GM21737 (cell line): ENCODE measurements around the gene SLIT1.

ENCODE experiments used
- ATAC-seq: cut with Tn5 transposase; IDR thresholded peaks from one replicate; pipeline ENCODE4 v1.9.1; 2021; ENCODE audit warnings: mild to moderate bottlenecking, moderate library complexity; ENCODE audit not compliant: unreplicated experiment

SLIT1 gene

GRCh38 chr10:97204826-97205679 is 19.3 kb upstream of the SLIT1 start:
- no peak for ATAC-seq

GRCh38 chr10:97203220-97203619 is 17.5 kb upstream of the SLIT1 start:
- ATAC-seq: no peak

GRCh38 chr10:97200616-97201015 is 14.9 kb upstream of the SLIT1 start:
- no peak for ATAC-seq

DNA sequence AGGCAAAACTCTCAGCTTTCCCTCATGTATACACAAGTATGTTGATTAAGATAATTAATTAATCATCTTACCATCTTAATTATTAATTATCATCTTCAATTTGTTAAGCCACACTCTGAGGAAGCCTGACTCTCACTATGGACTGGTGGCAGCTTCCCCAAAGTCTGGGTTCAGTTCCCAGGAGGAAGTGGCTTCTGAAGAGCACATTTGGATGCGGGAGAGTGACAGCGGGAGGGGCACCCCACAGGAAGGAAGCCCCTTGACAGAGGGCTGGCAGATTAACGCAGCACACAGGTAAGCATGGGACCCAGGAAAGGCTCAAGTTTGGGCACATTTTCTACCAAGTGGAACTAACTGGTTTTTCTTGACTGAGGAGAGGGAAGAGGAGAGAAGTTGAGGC is 13.4 kb upstream of the SLIT1 start:
- no peak for ATAC-seq

GRCh38 chr10:97197030-97197500 is 11.3 kb upstream of the SLIT1 start:
- no peak for ATAC-seq

- no peak for ATAC-seq
Measured at GRCh38 chr10:97196223-97197029, 10.7 kb upstream of the SLIT1 start.

- ATAC-seq: no peak
Measured at GRCh38 chr10:97195706-97196222, 10.0 kb upstream of the SLIT1 start.

- no peak for ATAC-seq
Measured at GRCh38 chr10:97192952-97193435, 7.2 kb upstream of the SLIT1 start.

DNA sequence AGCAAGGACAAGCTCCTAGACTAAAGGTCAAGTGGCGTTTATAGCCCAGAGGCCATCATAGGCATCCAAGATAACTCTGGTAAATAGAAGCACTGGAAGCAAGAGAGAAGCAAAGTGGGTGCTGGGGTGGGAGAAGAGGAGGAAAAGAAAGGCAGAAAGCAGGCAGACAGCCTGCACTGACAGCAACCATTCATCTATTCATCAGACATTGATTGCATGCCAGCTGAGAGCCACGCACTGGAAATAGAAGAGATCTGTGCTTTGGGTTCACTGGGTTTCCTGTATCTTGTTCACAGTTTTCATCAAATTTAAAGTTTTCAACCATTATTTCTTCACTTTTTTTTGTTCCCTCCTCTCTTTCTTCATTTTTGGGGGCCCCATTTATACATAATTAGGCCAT is 4.7 kb upstream of the SLIT1 start:
- ATAC-seq: no peak

- no peak for ATAC-seq
Measured at GRCh38 chr10:97188261-97188711, 2.5 kb upstream of the SLIT1 start.

DNA sequence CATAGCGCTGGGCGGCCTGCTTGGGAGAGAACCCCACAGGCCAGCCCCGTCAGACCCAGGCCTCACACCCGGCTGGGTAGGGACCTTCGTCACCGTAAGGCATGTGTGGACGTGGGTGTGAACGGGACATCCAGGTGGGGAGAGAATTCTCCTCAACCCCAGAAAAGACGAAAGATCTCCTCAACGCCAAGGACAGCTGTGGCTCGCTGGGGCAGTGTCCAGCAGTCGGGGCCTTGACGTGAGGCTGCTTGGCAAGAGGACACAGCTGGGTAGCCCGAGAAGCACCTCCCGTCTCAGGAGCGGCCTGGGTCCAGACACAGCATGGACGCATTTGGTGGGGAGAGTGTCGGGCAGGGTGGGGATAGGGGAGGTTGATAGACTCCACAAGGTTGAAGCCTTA is 1.2 kb upstream of the SLIT1 start:
- ATAC-seq: no peak

DNA sequence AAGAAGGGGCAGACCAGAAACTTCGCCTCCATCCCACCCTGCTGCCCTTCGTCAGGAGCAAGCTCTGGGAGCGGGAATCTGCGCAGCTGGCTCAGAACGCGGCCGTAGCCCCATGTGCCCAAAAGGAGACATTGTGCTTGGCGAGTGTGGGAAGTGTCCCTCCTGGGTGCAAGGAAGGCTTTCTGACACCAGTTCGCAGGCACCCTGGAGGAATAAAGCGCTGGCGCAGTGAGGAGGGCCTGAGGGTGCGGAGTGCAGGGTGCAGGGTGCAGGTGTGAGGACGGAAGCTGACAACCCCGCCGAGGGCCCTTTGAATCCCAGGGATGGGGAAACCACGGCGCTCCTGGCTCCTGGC is 811 bp downstream of the SLIT1 start:
- ATAC-seq: no peak

DNA sequence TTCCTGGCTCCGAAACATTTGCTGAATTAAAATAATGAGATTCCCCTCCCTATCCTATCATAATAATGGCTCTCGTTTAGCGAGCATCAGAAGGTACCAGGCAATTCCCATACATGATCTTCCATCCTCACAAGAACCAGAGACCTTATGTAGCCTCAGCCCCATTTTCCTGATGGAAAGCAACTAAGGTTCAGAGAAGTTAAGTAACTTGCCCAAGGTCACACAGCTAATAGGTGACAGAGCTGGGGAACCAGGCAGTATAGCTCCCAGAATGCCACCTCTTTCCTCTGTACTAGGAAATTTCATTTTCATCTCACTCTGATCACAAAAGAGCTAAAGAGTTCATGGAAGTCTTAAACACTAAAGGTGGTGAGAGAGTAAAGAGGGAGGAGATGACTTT is 2.4 kb downstream of the SLIT1 start:
- no peak for ATAC-seq

GRCh38 chr10:97182288-97182990 is 3.3 kb downstream of the SLIT1 start:
- ATAC-seq: no peak

DNA sequence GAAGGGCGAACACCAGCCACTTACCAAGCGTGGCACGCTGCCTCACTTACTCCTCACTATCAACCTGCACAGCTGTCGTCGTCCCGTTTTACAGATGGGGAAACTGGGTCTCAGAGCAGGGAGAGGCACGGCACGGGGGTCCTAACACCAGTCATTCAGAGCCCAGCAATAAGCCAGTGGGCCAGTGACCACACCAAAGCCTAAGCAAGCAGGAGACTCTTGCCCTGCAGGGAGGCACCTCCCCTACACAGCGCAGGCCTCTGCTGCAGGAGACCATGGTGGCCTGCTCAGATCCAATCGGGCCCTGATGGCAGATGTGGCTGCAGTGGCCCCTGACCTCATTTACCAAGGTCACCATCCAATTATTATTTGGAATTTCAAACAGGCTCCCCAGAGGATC is 4.8 kb downstream of the SLIT1 start:
- ATAC-seq: no peak

DNA sequence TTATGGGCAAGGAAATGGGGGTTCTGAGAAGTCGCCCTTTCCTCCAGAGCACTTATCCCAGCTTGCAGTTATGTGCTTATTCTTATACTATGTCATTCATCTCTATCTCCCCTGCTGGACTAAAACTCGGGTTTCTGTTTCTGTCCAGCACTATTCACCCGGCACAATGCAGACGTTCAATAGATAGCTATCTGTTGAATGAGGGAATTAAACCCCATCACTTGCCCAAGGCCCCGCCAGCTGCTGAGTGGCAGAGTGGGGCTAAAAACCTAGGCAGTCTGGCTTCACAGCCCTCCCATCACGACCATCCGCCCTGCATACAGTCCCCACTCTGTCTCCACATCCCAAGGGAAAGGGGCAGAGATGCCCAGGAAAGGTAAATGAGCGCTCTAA is 5.4 kb downstream of the SLIT1 start:
- ATAC-seq: no peak

GRCh38 chr10:97179731-97180362 is 5.9 kb downstream of the SLIT1 start:
- no peak for ATAC-seq

- no peak for ATAC-seq
Measured at GRCh38 chr10:97179311-97179710, 6.4 kb downstream of the SLIT1 start.

DNA sequence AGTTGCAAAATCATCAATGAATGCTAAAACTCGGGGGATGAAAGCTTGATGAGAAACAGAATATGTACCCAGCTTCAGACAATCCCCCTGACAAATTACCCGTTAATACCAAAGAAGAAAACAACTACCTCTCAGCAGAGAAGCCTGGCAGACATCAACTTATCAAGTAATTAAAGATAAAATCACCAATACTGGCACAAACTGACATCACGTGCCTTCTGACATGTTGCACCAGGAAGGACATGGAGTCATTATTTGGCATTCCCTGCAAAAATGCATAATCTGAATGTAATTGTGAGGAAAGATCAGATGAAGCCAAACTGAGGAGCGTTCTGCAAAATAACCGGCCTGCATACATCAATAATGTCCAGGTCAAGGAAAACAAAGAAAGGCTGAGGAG is 7.7 kb downstream of the SLIT1 start:
- ATAC-seq: no peak

GRCh38 chr10:97176226-97176625 is 9.5 kb downstream of the SLIT1 start:
- ATAC-seq: no peak

DNA sequence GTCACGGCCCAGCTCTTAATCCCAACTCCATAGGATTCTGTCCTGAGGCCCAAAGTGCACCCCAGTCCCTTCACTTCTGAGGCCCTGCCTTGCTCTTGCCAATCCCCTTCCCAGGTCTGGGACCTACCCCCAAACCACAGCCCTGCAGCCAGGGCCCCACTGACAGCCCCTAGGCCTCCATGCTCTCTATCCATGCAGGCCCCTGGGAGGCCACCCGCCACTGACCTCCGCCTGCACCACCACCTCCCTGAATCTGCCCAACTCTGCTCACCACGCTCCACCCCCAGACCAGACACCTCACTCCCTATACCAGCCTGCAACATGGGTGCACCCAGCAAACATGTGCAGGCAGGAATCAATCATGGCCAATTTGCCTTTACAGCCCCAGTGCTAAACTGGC is 10.2 kb downstream of the SLIT1 start:
- no peak for ATAC-seq
